Karpas-422 (cell line): ENCODE results near the gene ABCC10. TPM values are rescaled to one million over a fixed set of nuclear protein-coding genes. Genes with fewer than 3 reads are reported as not detected.
A peak's percentile ranks its signal among the peaks of the same experiment; 100 is the strongest.
"Not testable (repeated sequence)": the region's sequence is repeated elsewhere in the genome, so short reads cannot be mapped to it uniquely, and the experiment has no call there.

Experiments
- DNase-seq: peaks from one replicate; pipeline ENCODE4 v3.0.0-alpha.2; 2015
- H2AFZ ChIP-seq: fragments of 200-600 bp; sonication (generic); 2 replicates; pipeline ENCODE4 v1.6.1; 2014; ENCODE audit warnings: antibody characterized with exemption, low read length, mixed read lengths
- H3K27ac ChIP-seq: fragments of 200-600 bp; sonication (generic); 2 replicates; pipeline ENCODE4 v1.5.1; 2014; ENCODE audit warnings: mild to moderate bottlenecking, low read length, moderate library complexity
- H3K27me3 ChIP-seq: fragments of 200-600 bp; sonication (generic); 2 replicates; pipeline ENCODE4 v1.6.1; 2014; ENCODE audit warnings: low read length, mixed read lengths
- H3K36me3 ChIP-seq: fragments of 200-600 bp; sonication (generic); 2 replicates; pipeline ENCODE4 v1.6.1; 2014; ENCODE audit warnings: low read length, mixed read lengths; ENCODE audit not compliant: insufficient read depth
- H3K4me1 ChIP-seq: fragments of 200-600 bp; sonication (generic); 2 replicates; pipeline ENCODE4 v1.6.1; 2014; ENCODE audit warnings: mild to moderate bottlenecking, low read length, mixed read lengths
- H3K4me2 ChIP-seq: fragments of 200-600 bp; sonication (generic); 2 replicates; pipeline ENCODE4 v1.6.1; 2014; ENCODE audit warnings: low read length, low read depth, mild to moderate bottlenecking; ENCODE audit not compliant: poor library complexity, severe bottlenecking
- H3K4me3 ChIP-seq: fragments of 200-600 bp; sonication (generic); 2 replicates; pipeline ENCODE4 v1.5.1; 2014; ENCODE audit warnings: mild to moderate bottlenecking, antibody characterized with exemption, low read length, mixed read lengths
- H3K79me2 ChIP-seq: fragments of 200-600 bp; sonication (generic); 2 replicates; pipeline ENCODE4 v1.6.1; 2014; ENCODE audit warnings: mild to moderate bottlenecking, low read length, mixed read lengths
- H3K9ac ChIP-seq: fragments of 200-600 bp; sonication (generic); 2 replicates; pipeline ENCODE4 v1.6.0; 2014; ENCODE audit warnings: low read length
- H3K9me2 ChIP-seq: fragments of 200-600 bp; sonication (generic), shearing (Covaris generic); replicated peaks from 2 replicates; pipeline ENCODE4 v1.6.0; 2014; ENCODE audit warnings: mild to moderate bottlenecking, low read length, moderate library complexity; ENCODE audit not compliant: insufficient read depth
- H3K9me3 ChIP-seq: fragments of 300-700, 200-600 bp; sonication (generic); 2 replicates; pipeline ENCODE4 v1.6.1; 2014; ENCODE audit warnings: low read length, mixed read lengths
- H4K20me1 ChIP-seq: fragments of 200-600 bp; sonication (generic); 2 replicates; pipeline ENCODE4 v1.6.1; 2014; ENCODE audit warnings: mild to moderate bottlenecking, antibody characterized with exemption, low read length, low read depth; ENCODE audit not compliant: insufficient read depth
- total RNA-seq: library from RNA; depleted of rRNA; stranded (reverse); fragments of >200 nt; shearing (Covaris generic); gene quantifications from 2 replicates; pipeline ENCODE4 v1.2.3, GENCODE V29; 2014; ENCODE audit warnings: low replicate concordance

ABCC10 gene
- total RNA-seq, 1 experiment from 2014 or later: 33.5 TPM

- Histone ChIP-seq H3K4me3 (no peak overlapping the region), H3K4me1 (peaks cover 12% of the 10 kb centered on the region), H3K79me2 (no peaks in the 10 kb centered on the region), H3K9me3 (no peaks in the 10 kb centered on the region), H3K9ac (no peak overlapping the region), H3K36me3 (peaks cover 8% of the 10 kb centered on the region), H3K27me3 (no peaks in the 10 kb centered on the region), H3K4me2 (no peak overlapping the region), H4K20me1 (no peaks in the 10 kb centered on the region), H3K9me2 (no peaks in the 10 kb centered on the region), H2AFZ (no peak overlapping the region), H3K27ac (no peak overlapping the region)
- DNase-seq: no peak
Measured at GRCh38 chr6:43452896-43453295, 25.6 kb downstream of the ABCC10 start.

GRCh38 chr6:43453831-43454230 is 26.5 kb downstream of the ABCC10 start:
- Histone ChIP-seq H4K20me1 (no peaks in the 10 kb centered on the region), H3K9me3 (no peaks in the 10 kb centered on the region), H3K9ac (no peak overlapping the region), H3K79me2 (no peaks in the 10 kb centered on the region), H3K4me1 (peaks cover 12% of the 10 kb centered on the region), H3K27me3 (no peaks in the 10 kb centered on the region), H3K4me3 (peak overlapping the region; percentile 72; the same call in 1 of the 2 replicates), H2AFZ (no peak overlapping the region), H3K27ac (no peak overlapping the region), H3K36me3 (peaks cover 8% of the 10 kb centered on the region), H3K4me2 (peak overlapping the region; percentile 80), H3K9me2 (no peaks in the 10 kb centered on the region)
- DNase-seq: no peak

GRCh38 chr6:43454290-43454695 is 27.0 kb downstream of the ABCC10 start:
- no peaks in the 10 kb centered on the region for H3K9me2 ChIP-seq
- peak overlapping the region; percentile 69 for H3K9ac ChIP-seq
- H3K79me2 ChIP-seq: no peaks in the 10 kb centered on the region
- no peaks in the 10 kb centered on the region for H4K20me1 ChIP-seq
- H3K4me1 ChIP-seq: peaks cover 12% of the 10 kb centered on the region
- peaks cover 7% of the 10 kb centered on the region for H3K36me3 ChIP-seq
- H3K9me3 ChIP-seq: no peaks in the 10 kb centered on the region
- no peak overlapping the region for H3K27ac ChIP-seq
- H2AFZ ChIP-seq: no peak overlapping the region
- H3K4me3 ChIP-seq: peak overlapping the region; percentile 72; the same call in 1 of the 2 replicates
- H3K4me2 ChIP-seq: peak overlapping the region; percentile 80
- DNase-seq: peak; percentile 80
- no peaks in the 10 kb centered on the region for H3K27me3 ChIP-seq

DNA sequence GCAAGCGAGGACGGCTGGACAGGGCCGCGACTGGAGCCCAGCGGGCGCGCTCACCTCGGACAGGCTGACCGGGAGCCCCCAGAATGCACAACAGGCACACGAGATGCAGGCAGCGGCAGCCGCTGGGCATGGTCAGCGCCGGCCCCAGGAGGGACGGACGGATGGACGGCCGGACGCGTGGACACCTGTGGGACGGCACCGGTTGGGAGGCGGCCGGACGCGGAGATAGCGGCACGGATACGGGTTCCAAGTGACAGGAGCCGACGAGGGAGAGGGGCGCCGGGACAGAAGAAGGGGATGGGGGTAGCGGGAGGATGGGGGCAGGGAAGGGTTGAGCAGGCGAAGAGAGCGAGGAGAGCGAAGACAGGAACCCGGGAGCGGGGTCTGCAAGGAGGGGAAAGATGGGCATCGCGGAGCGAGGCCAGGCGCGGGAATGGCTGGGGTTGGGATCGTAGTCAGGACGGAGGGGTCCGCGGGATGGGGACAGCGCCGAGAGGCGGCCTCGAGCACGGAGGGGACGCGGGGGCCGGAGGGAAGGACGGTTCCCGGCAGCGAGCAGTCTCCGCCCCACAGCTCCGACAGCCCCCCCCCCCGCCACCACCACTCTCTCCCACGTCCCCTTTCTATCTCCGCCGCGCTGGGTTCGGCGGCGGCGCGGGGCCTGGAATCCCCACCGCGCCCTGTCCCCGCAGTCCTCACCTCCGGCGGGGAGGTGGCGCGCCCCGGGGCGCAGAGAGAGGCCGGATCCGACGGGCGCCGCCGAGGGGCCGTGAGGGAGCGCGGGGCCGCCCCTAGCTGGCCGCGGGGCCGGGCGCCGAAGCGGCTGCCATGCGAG is 27.6 kb downstream of the ABCC10 start:
- no peak overlapping the region for H2AFZ ChIP-seq

DNA sequence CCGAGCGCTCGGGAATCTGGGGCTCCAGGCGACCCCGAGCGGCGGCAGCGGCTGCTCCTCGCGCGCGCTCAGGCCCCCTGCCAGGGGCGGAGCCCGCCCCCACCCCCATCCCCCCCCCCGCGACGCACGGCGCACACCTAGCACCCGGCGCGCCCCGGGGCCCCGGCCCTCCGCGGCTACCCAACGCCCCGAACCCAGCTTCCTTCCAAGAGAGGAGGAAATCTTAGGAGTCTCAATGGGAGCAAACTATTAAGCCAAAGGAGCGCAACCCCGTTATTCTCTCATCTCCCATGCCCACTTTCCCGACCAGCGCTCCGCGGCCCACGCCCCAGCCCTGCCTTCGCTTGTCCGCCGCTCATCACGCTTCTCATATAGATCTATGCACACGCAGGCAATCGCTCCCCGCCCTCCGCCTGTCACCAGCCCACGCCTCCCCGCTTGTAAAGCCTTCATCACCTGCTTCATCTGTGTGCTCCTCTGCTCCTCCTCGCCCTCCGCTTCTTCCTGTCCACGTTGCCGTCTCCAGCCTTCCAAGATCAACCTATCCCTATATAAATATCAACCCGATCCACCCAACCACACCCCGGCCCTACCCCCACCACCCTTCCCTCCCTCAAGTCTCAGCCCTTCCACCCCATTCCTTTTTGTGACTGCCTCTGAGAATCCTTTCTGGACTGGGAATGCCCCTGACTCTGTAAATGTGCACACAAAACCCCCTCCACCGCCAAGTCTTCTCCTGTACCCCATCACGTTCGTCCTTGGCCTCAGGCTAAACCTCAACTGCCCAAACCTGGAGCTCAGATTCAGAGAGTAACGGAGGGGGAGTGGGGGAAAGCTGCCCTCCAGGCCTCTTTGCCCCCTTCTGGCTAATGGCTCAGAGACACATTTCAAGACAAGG is 28.4 kb downstream of the ABCC10 start, which contains the start of gene DLK2:
Gene DLK2, minus strand, starts transcription at position 18 of the 898 bp plus-strand sequence. CDS start 723 bp downstream, outside the sequence.
- Histone ChIP-seq H3K4me1 (peaks cover 12% of the 10 kb centered on the region), H3K9ac (peak within 1 kb of the TSS; percentile 69), H3K4me3 (peak within 1 kb of the TSS; percentile 72), H3K4me2 (peak within 1 kb of the TSS; percentile 80), H4K20me1 (no peaks in the 10 kb centered on the region), H3K9me2 (no peaks in the 10 kb centered on the region), H3K36me3 (peaks cover 5% of the 10 kb centered on the region; the same call in 1 of the 2 replicates), H3K27me3 (no peaks in the 10 kb centered on the region), H3K27ac (no peak within 1 kb of the TSS), H3K9me3 (no peaks in the 10 kb centered on the region), H2AFZ (no peak within 1 kb of the TSS), H3K79me2 (no peaks in the 10 kb centered on the region)
- DNase-seq: peak; percentile 75

More for the DNA sequence above, 27.6 kb downstream of the ABCC10 start:
- H3K27me3 ChIP-seq: no peaks in the 10 kb centered on the region
- H3K4me1 ChIP-seq: peaks cover 12% of the 10 kb centered on the region
- peak; percentile 65 for DNase-seq
- no peak overlapping the region for H3K27ac ChIP-seq
- peak overlapping the region; percentile 80 for H3K4me2 ChIP-seq
- no peaks in the 10 kb centered on the region for H3K9me2 ChIP-seq
- H3K9ac ChIP-seq: peak overlapping the region; percentile 69
- H3K4me3 ChIP-seq: peak overlapping the region; percentile 72
- H3K9me3 ChIP-seq: no peaks in the 10 kb centered on the region
- H3K79me2 ChIP-seq: no peaks in the 10 kb centered on the region
- no peaks in the 10 kb centered on the region for H4K20me1 ChIP-seq
- H3K36me3 ChIP-seq: peaks cover 5% of the 10 kb centered on the region; the same call in 1 of the 2 replicates

DNA sequence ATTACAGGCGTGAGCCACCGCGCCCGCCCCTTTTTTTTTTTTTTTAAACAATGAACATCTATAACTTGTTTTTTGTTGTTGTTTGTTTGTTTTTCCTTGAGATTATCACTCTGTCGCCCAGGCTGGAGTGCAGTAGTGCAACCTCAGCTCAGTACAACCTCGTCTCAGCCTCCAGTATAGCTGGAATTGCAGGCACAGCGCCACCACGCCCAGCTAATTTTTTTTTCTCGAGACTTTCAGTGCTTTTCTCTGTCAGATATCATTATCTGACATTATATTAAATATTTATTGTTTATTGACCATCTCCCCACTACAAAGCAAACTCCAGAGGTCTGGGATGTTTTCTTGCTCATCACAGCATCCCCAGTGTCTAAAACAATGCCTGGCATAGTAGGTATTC is 30.3 kb downstream of the ABCC10 start:
- Histone ChIP-seq H2AFZ (no peak overlapping the region), H3K4me2 (no peak overlapping the region), H3K9me2 (no peaks in the 10 kb centered on the region), H3K79me2 (no peaks in the 10 kb centered on the region), H3K9ac (no peak overlapping the region), H3K36me3 (no peaks in the 10 kb centered on the region), H3K9me3 (no peaks in the 10 kb centered on the region), H3K4me3 (no peak overlapping the region), H3K27me3 (no peaks in the 10 kb centered on the region), H4K20me1 (no peaks in the 10 kb centered on the region), H3K27ac (no peak overlapping the region), H3K4me1 (peaks cover 12% of the 10 kb centered on the region)
- no peak for DNase-seq

- H3K4me1 ChIP-seq: peaks cover 12% of the 10 kb centered on the region
- not testable (repeated sequence) for H3K9ac ChIP-seq, DNase-seq, H3K27ac ChIP-seq, H3K27me3 ChIP-seq, H3K9me3 ChIP-seq, H4K20me1 ChIP-seq, H3K9me2 ChIP-seq, H3K79me2 ChIP-seq, H2AFZ ChIP-seq, H3K4me2 ChIP-seq, H3K4me3 ChIP-seq, H3K36me3 ChIP-seq
Measured at GRCh38 chr6:43458154-43458553, 30.8 kb downstream of the ABCC10 start.

GRCh38 chr6:43459535-43459934 is 32.2 kb downstream of the ABCC10 start:
- Histone ChIP-seq H3K27me3 (no peaks in the 10 kb centered on the region), H3K9me2 (no peaks in the 10 kb centered on the region), H3K36me3 (no peaks in the 10 kb centered on the region)

More at GRCh38 chr6:43459535-43459934, 32.2 kb downstream of the ABCC10 start:
- Histone ChIP-seq H4K20me1 (no peaks in the 10 kb centered on the region), H3K4me2 (no peak overlapping the region), H3K79me2 (no peaks in the 10 kb centered on the region), H3K4me3 (no peak overlapping the region), H3K4me1 (peaks cover 11% of the 10 kb centered on the region), H3K9me3 (no peaks in the 10 kb centered on the region), H3K9ac (no peak overlapping the region), H2AFZ (no peak overlapping the region), H3K27ac (no peak overlapping the region)
- peak; percentile 54 for DNase-seq
